Natural killer cell treated with Interleukin-12 subunit alpha and Interleukin-12 subunit beta and Interleukin-15 and Interleukin-18, amount 100 ng/mL, for 72 hours (primary cell): Measurements from ENCODE around the gene SUSD6. TPM values are rescaled to one million over a fixed set of nuclear protein-coding genes. Genes with fewer than 3 reads are reported as not detected.
"Not testable (repeated sequence)": the region's sequence is repeated elsewhere in the genome, so short reads cannot be mapped to it uniquely, and the experiment has no call there.

Experiments
- ATAC-seq, 2 donors: fragments of 150-1000 bp; cut with Tn5 transposase in 1 of 2; sonication (Bioruptor Pico), chemical (Tn5 transposase) in 1 of 2; 2 replicates each; pipeline ENCODE4 v1.10.0; 2021
- DNase-seq: peaks from one replicate; pipeline ENCODE4 v3.0.0; 2022; ENCODE audit warnings: low spot score
- H3K27ac Mint-ChIP-seq, 2 donors: 1 replicate in 1 of 2; 2 replicates in 1 of 2; pipeline ENCODE4 v1.8.0; 2022; ENCODE audit warnings: mixed read lengths in 2 of 2, mild to moderate bottlenecking in 1 of 2, moderate library complexity in 1 of 2
- H3K27me3 Mint-ChIP-seq, 2 donors: 1 replicate in 1 of 2; 2 replicates in 1 of 2; pipeline ENCODE4 v1.8.0; 2022; ENCODE audit warnings: mixed read lengths in 2 of 2
- H3K36me3 Mint-ChIP-seq: one replicate; pipeline ENCODE4 v1.8.0; 2022; ENCODE audit warnings: mixed read lengths
- H3K4me1 Mint-ChIP-seq, 2 donors: 1 replicate in 1 of 2; 2 replicates in 1 of 2; pipeline ENCODE4 v1.8.0; 2022; ENCODE audit warnings: low read depth in 2 of 2, mixed read lengths in 2 of 2, mild to moderate bottlenecking in 1 of 2
- H3K4me3 Mint-ChIP-seq: one replicate; pipeline ENCODE4 v1.8.0; 2022; ENCODE audit warnings: mixed read lengths
- H3K9me3 Mint-ChIP-seq: 2 replicates; pipeline ENCODE4 v1.8.0; 2022; ENCODE audit warnings: mixed read lengths
- total RNA-seq, 2 donors: library from RNA; stranded (reverse); gene quantifications; one replicate each; pipeline ENCODE4 v1.2.3, GENCODE V29; 2022

Gene SUSD6
- total RNA-seq, 2 donors from 2014 or later: 111 to 139 TPM

GRCh38 chr14:69579476-69579875 is 31.9 kb upstream of the SUSD6 start:
- DNase-seq (no peak), ATAC-seq (no peak)
- no peaks in the 10 kb centered on the region for H3K36me3 Mint-ChIP-seq
- no peaks in the 10 kb centered on the region for H3K9me3 Mint-ChIP-seq
- H3K4me1 Mint-ChIP-seq: peaks cover 3 to 7% of the 10 kb centered on the region in 2 donors
- no peak overlapping the region for H3K4me3 Mint-ChIP-seq
- peaks cover 14 to 22% of the 10 kb centered on the region in 2 donors for H3K27me3 Mint-ChIP-seq
- H3K27ac Mint-ChIP-seq: no peak overlapping the region

- Mint-ChIP-seq H3K36me3 (no peaks in the 10 kb centered on the region), H3K4me1 (peaks cover 4% of the 10 kb centered on the region in 2 donors), H3K9me3 (no peaks in the 10 kb centered on the region), H3K27ac (no peak overlapping the region), H3K4me3 (no peak overlapping the region), H3K27me3 (peaks cover 11 to 17% of the 10 kb centered on the region in 2 donors)
- ATAC-seq (peak in 1 of 2 donors; percentile 6), DNase-seq (no peak)
Measured at GRCh38 chr14:69580009-69580577, 31.3 kb upstream of the SUSD6 start.

- H3K9me3 Mint-ChIP-seq: no peaks in the 10 kb centered on the region
- no peak overlapping the region for H3K27ac Mint-ChIP-seq
- peaks cover 4 to 5% of the 10 kb centered on the region in 2 donors for H3K4me1 Mint-ChIP-seq
- no peak overlapping the region for H3K4me3 Mint-ChIP-seq
- ATAC-seq (no peak), DNase-seq (no peak)
- H3K36me3 Mint-ChIP-seq: no peaks in the 10 kb centered on the region
- peaks cover 4% of the 10 kb centered on the region in 2 donors for H3K27me3 Mint-ChIP-seq
Measured at GRCh38 chr14:69581316-69581935, 30.0 kb upstream of the SUSD6 start.

GRCh38 chr14:69582212-69582611 is 29.2 kb upstream of the SUSD6 start:
- DNase-seq (no peak), ATAC-seq (no peak)
- H3K27me3 Mint-ChIP-seq: no peaks in the 10 kb centered on the region
- no peaks in the 10 kb centered on the region for H3K36me3 Mint-ChIP-seq
- peaks cover 4 to 5% of the 10 kb centered on the region in 2 donors for H3K4me1 Mint-ChIP-seq
- no peaks in the 10 kb centered on the region for H3K9me3 Mint-ChIP-seq
- H3K27ac Mint-ChIP-seq: no peak overlapping the region
- no peak overlapping the region for H3K4me3 Mint-ChIP-seq

- ATAC-seq (no peak), DNase-seq (no peak)
- Mint-ChIP-seq H3K27me3 (no peaks in the 10 kb centered on the region), H3K4me3 (no peak overlapping the region), H3K36me3 (no peaks in the 10 kb centered on the region), H3K27ac (no peak overlapping the region), H3K9me3 (no peaks in the 10 kb centered on the region), H3K4me1 (peaks cover 4 to 5% of the 10 kb centered on the region in 2 donors)
Measured at GRCh38 chr14:69582829-69583228, 28.6 kb upstream of the SUSD6 start.

GRCh38 chr14:69584389-69584788 is 27.0 kb upstream of the SUSD6 start:
- DNase-seq (no peak), ATAC-seq (no peak)
- H3K27me3 Mint-ChIP-seq: no peaks in the 10 kb centered on the region
- H3K27ac Mint-ChIP-seq: peak overlapping the region in 1 of 2 donors; percentile 18
- H3K4me1 Mint-ChIP-seq: peaks cover 4 to 5% of the 10 kb centered on the region in 2 donors
- H3K4me3 Mint-ChIP-seq: no peak overlapping the region
- H3K36me3 Mint-ChIP-seq: no peaks in the 10 kb centered on the region
- H3K9me3 Mint-ChIP-seq: no peaks in the 10 kb centered on the region

GRCh38 chr14:69586404-69586803 is 25.0 kb upstream of the SUSD6 start:
- Mint-ChIP-seq H3K27ac (no peak overlapping the region), H3K36me3 (no peaks in the 10 kb centered on the region), H3K4me1 (peaks cover 4 to 5% of the 10 kb centered on the region in 2 donors), H3K27me3 (no peaks in the 10 kb centered on the region), H3K9me3 (no peaks in the 10 kb centered on the region), H3K4me3 (no peak overlapping the region)
- ATAC-seq (no peak), DNase-seq (no peak)

GRCh38 chr14:69587389-69587788 is 24.0 kb upstream of the SUSD6 start:
- ATAC-seq (peak in 1 of 2 donors; percentile 44), DNase-seq (no peak)
- no peak overlapping the region for H3K4me3 Mint-ChIP-seq
- H3K27ac Mint-ChIP-seq: no peak overlapping the region
- no peaks in the 10 kb centered on the region for H3K36me3 Mint-ChIP-seq
- no peaks in the 10 kb centered on the region for H3K27me3 Mint-ChIP-seq
- peaks cover 4 to 5% of the 10 kb centered on the region in 2 donors for H3K4me1 Mint-ChIP-seq
- H3K9me3 Mint-ChIP-seq: no peaks in the 10 kb centered on the region

- DNase-seq: no peak
- H3K9me3 Mint-ChIP-seq: no peaks in the 10 kb centered on the region
- H3K27ac Mint-ChIP-seq: peak overlapping the region in 1 of 2 donors; percentile 20
- no peaks in the 10 kb centered on the region for H3K27me3 Mint-ChIP-seq
- no peak for ATAC-seq
- H3K4me1 Mint-ChIP-seq: peaks cover 0 to 9% of the 10 kb centered on the region in 2 donors
- no peak overlapping the region for H3K4me3 Mint-ChIP-seq
- no peaks in the 10 kb centered on the region for H3K36me3 Mint-ChIP-seq
Measured at GRCh38 chr14:69591317-69591716, 20.1 kb upstream of the SUSD6 start.

- Mint-ChIP-seq H3K36me3 (no peaks in the 10 kb centered on the region), H3K9me3 (no peaks in the 10 kb centered on the region), H3K27me3 (no peaks in the 10 kb centered on the region), H3K27ac (no peak overlapping the region), H3K4me3 (no peak overlapping the region), H3K4me1 (peaks cover 0 to 9% of the 10 kb centered on the region in 2 donors)
- DNase-seq (no peak), ATAC-seq (peak in 1 of 2 donors; percentile 53)
Measured at GRCh38 chr14:69593018-69593677, 18.2 kb upstream of the SUSD6 start.

GRCh38 chr14:69594846-69595245 is 16.6 kb upstream of the SUSD6 start:
- ATAC-seq: no peak

GRCh38 chr14:69595336-69595735 is 16.1 kb upstream of the SUSD6 start:
- H3K4me1 Mint-ChIP-seq: peaks cover 0 to 9% of the 10 kb centered on the region in 2 donors
- H3K9me3 Mint-ChIP-seq: no peaks in the 10 kb centered on the region
- no peak for DNase-seq
- H3K27ac Mint-ChIP-seq: no peak overlapping the region
- ATAC-seq: no peak
- no peak overlapping the region for H3K4me3 Mint-ChIP-seq
- H3K27me3 Mint-ChIP-seq: no peaks in the 10 kb centered on the region
- H3K36me3 Mint-ChIP-seq: no peaks in the 10 kb centered on the region

More at GRCh38 chr14:69594846-69595245, 16.6 kb upstream of the SUSD6 start:
- DNase-seq: no peak
- Mint-ChIP-seq H3K4me3 (no peak overlapping the region), H3K9me3 (no peaks in the 10 kb centered on the region), H3K27ac (no peak overlapping the region), H3K36me3 (no peaks in the 10 kb centered on the region), H3K4me1 (peaks cover 0 to 9% of the 10 kb centered on the region in 2 donors), H3K27me3 (no peaks in the 10 kb centered on the region)

- not testable (repeated sequence) for H3K27me3 Mint-ChIP-seq, ATAC-seq, DNase-seq, H3K4me1 Mint-ChIP-seq, H3K36me3 Mint-ChIP-seq, H3K27ac Mint-ChIP-seq, H3K9me3 Mint-ChIP-seq, H3K4me3 Mint-ChIP-seq
Measured at GRCh38 chr14:69599431-69599830, 12.0 kb upstream of the SUSD6 start.

GRCh38 chr14:69600304-69600891 is 11.0 kb upstream of the SUSD6 start:
- Mint-ChIP-seq H3K27me3 (no peaks in the 10 kb centered on the region), H3K4me3 (no peak overlapping the region), H3K9me3 (no peaks in the 10 kb centered on the region), H3K36me3 (no peaks in the 10 kb centered on the region), H3K27ac (no peak overlapping the region), H3K4me1 (peaks cover 9% of the 10 kb centered on the region in 2 donors)
- ATAC-seq: peak in 1 of 2 donors; percentile 55
- DNase-seq: no peak
